SU-DHL-6 (cell line): ENCODE results near the gene RBM33.

ENCODE experiments used
- CTCF ChIP-seq: fragments of 200-600 bp; sonication (generic); IDR thresholded peaks from one replicate; pipeline ENCODE4 v1.5.1; 2017; ENCODE audit warnings: antibody characterized with exemption, mild to moderate bottlenecking, low read length, moderate library complexity; ENCODE audit not compliant: insufficient read depth, poor library complexity, severe bottlenecking
- EZH2phosphoT487 ChIP-seq: fragments of 200-600 bp; sonication (generic), shearing (Covaris generic); conservative IDR thresholded peaks from 2 replicates; pipeline ENCODE4 v1.6.1; 2018; ENCODE audit warnings: mild to moderate bottlenecking, antibody characterized with exemption, low read length, moderate library complexity, mixed read lengths

DNA sequence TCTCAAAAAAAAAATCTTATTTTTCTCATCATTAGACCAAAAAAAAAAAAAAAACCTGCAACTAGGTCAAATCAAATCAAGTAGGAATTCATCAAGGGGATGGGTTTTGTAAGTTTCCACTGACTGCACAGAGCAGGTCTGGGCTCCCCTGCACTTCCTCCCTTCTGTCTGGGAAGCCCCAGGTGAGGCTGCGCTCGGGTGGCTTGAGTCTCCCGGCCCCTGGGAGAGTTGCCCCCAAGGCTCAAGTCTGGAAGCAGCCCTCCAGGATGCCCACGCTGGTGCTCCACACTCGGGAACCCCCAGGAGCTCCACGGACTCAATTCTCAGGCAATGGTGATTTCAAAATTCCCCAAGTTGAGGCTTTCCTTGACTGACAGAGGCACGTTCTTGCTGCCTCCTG, 41.7 kb upstream of the RBM33 start:
- TF ChIP-seq CTCF (no peak), EZH2phosphoT487 (no peak)
